Liver (tissue), 9 donors: Measurements from ENCODE around the gene GATB. TPM values are rescaled to one million over a fixed set of nuclear protein-coding genes. Genes with fewer than 3 reads are reported as not detected.

Experiments used
- DNase-seq: peaks from one replicate; pipeline ENCODE4 v3.0.0-alpha.2; 2017; ENCODE audit warnings: low spot score
- H3K27ac ChIP-seq, 2 donors: one replicate each; pipeline ENCODE4 v1.7.0; 2013; ENCODE audit warnings: inconsistent platforms in 2 of 2, low read length in 2 of 2, control low read depth in 1 of 2, low read depth in 1 of 2, mild to moderate bottlenecking in 1 of 2
- H3K27me3 ChIP-seq, 4 donors: one replicate each; pipeline versions ENCODE4 v1.6.1 to v1.7.0; 2013; ENCODE audit warnings: low read length in 3 of 4, inconsistent platforms in 1 of 4, mild to moderate bottlenecking in 1 of 4, moderate library complexity in 1 of 4; ENCODE audit not compliant: control insufficient read depth in 4 of 4, insufficient read depth in 4 of 4
- H3K36me3 ChIP-seq, 4 donors: one replicate each; pipeline versions ENCODE4 v1.6.1 to v1.7.0; 2013; ENCODE audit warnings: low read length in 3 of 4, mild to moderate bottlenecking in 3 of 4, low read depth in 1 of 4, moderate library complexity in 1 of 4; ENCODE audit not compliant: control insufficient read depth in 4 of 4, insufficient read depth in 3 of 4
- H3K4me1 ChIP-seq, 4 donors: one replicate each; pipeline versions ENCODE4 v1.6.1 to v1.7.0; 2013; ENCODE audit warnings: low read length in 3 of 4, mild to moderate bottlenecking in 3 of 4, moderate library complexity in 1 of 4; ENCODE audit not compliant: control insufficient read depth in 4 of 4, insufficient read depth in 4 of 4
- H3K4me3 ChIP-seq, 3 donors: one replicate each; pipeline versions ENCODE4 v1.6.1 to v1.7.0; 2013; ENCODE audit warnings: low read length in 3 of 3, control low read depth in 1 of 3, low read depth in 1 of 3, mild to moderate bottlenecking in 1 of 3
- H3K9ac ChIP-seq, 2 donors: one replicate each; pipeline ENCODE4 v1.7.0; 2013; ENCODE audit warnings: low read length in 2 of 2, mild to moderate bottlenecking in 2 of 2, moderate library complexity in 2 of 2, control low read depth in 1 of 2, low read depth in 1 of 2
- H3K9me3 ChIP-seq, 4 donors: one replicate each; pipeline versions ENCODE4 v1.6.1 to v1.7.0; 2013; ENCODE audit warnings: low read length in 3 of 4; ENCODE audit not compliant: control insufficient read depth in 4 of 4
- EGR1 ChIP-seq, 2 donors: IDR thresholded peaks; 2 replicates each; pipeline ENCODE4 v1.6.1; 2016 to 2018; ENCODE audit warnings: antibody characterized with exemption in 2 of 2, low read depth in 2 of 2
- FOXA1 ChIP-seq: IDR thresholded peaks from 2 replicates; pipeline ENCODE4 v1.6.1; 2016; ENCODE audit warnings: antibody characterized with exemption
- FOXA2 ChIP-seq: IDR thresholded peaks from 2 replicates; pipeline ENCODE4 v1.6.1; 2016; ENCODE audit warnings: antibody characterized with exemption
- GABPA ChIP-seq, 2 donors: IDR thresholded peaks in 1 of 2; conservative IDR thresholded peaks in 1 of 2; 2 replicates each; pipeline ENCODE4 v1.6.1; 2016; ENCODE audit warnings: antibody characterized with exemption in 2 of 2, mild to moderate bottlenecking in 1 of 2, moderate library complexity in 1 of 2
- HNF4A ChIP-seq, 2 donors: conservative IDR thresholded peaks; 2 replicates each; pipeline ENCODE4 v1.6.1; 2016; ENCODE audit warnings: antibody characterized with exemption in 2 of 2, mild to moderate bottlenecking in 2 of 2
- JUND ChIP-seq, 2 donors: IDR thresholded peaks; 2 replicates each; pipeline ENCODE4 v1.6.1; 2016; ENCODE audit warnings: antibody characterized with exemption in 2 of 2
- NR2F2 ChIP-seq: IDR thresholded peaks from 2 replicates; pipeline ENCODE4 v1.6.1; 2016; ENCODE audit warnings: antibody characterized with exemption
- RAD21 ChIP-seq, 2 donors: IDR thresholded peaks; 2 replicates each; pipeline ENCODE4 v1.6.1; 2016; ENCODE audit warnings: antibody characterized with exemption in 2 of 2, mild to moderate bottlenecking in 2 of 2
- REST ChIP-seq: IDR thresholded peaks from 2 replicates; pipeline ENCODE4 v1.6.1; 2016; ENCODE audit warnings: antibody characterized with exemption, mild to moderate bottlenecking
- SP1 ChIP-seq: IDR thresholded peaks from 2 replicates; pipeline ENCODE4 v1.6.1; 2018; ENCODE audit warnings: antibody characterized with exemption, mild to moderate bottlenecking
- TAF1 ChIP-seq: conservative IDR thresholded peaks from 2 replicates; pipeline ENCODE4 v1.6.1; 2016; ENCODE audit warnings: antibody characterized with exemption, mild to moderate bottlenecking
- WGBS: extraction: QIAGEN DNeasy Blood & Tissue Kit; methylation state at CpG from one replicate; pipeline ENCODE4 v1.1.7; 2013; 5-methylcytosine and 5-hydroxymethylcytosine counted together
- polyA plus RNA-seq, 2 donors: library from polyadenylated mRNA; stranded (reverse) in 1 of 2; unstranded in 1 of 2; fragments of 200-250 nt in 1 of 2; fragments of >200 nt in 1 of 2; fragmentation: Nextera tagmentation in 1 of 2; extraction: Ambion mirVana in 1 of 2; gene quantifications; one replicate each; pipeline versions ENCODE4 v1.2.1 to v1.2.3, GENCODE V29; 2013 to 2015
- total RNA-seq, 2 donors: library from RNA; depleted of rRNA; stranded (reverse); fragments of >200 nt; gene quantifications; one replicate each; pipeline ENCODE4 v1.2.3, GENCODE V29; 2014
- TF ChIP-seq, protein P1 (sequence below): IDR thresholded peaks from 2 replicates; pipeline ENCODE4 v1.6.1; 2016; ENCODE audit warnings: antibody characterized with exemption
- TF ChIP-seq, protein P2 (sequence below): IDR thresholded peaks from 2 replicates; pipeline ENCODE4 v1.6.1; 2016; ENCODE audit warnings: antibody characterized with exemption
- donor health status: healthy.
- donor health status: healthy.
- donor health status: healthy.
- donor health status: healthy.
- donor health status: healthy.

GATB gene
- total and polyA plus RNA-seq, 4 donors = 10.4 to 17.3 (median 12.5) TPM

DNA sequence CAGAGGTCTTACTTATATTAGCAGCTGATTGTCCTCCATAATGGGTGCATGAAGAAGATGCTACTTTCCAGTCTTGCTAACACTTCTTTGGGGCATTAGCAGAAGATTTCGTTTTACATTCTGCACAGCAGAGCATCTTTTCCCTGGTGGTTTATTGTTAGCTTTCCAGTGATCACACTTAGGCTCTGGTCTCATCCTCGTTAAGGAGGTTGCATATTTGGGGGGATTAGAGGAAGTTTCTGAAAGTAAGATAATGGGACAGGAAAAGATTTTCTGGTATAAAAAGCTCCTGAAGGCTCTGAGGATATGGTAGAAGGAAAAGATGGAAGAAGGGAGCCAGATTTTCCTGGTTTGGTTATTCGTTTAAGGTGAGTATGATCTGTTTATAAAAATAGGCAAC is 134.1 kb downstream of the GATB start:
- TF ChIP-seq JUND (IDR thresholded peaks at IDR 0.05) (no peak), REST (no peak), FOXA1 (no peak), NR2F2 (no peak), GABPA (IDR thresholded peaks at IDR 0.05 in 1 of 2, conservative IDR thresholded peaks at IDR 0.05 in 1 of 2) (no peak), SP1 (no peak)
- TF ChIP-seq, protein P1, sequence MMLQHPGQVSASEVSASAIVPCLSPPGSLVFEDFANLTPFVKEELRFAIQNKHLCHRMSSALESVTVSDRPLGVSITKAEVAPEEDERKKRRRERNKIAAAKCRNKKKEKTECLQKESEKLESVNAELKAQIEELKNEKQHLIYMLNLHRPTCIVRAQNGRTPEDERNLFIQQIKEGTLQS = no peak
- Histone ChIP-seq H3K9me3 (no peaks in the 10 kb centered on the region), H3K27ac (no peak overlapping the region), H3K4me3 (no peak overlapping the region), H3K36me3 (no peaks in the 10 kb centered on the region), H3K9ac (no peak overlapping the region), H3K27me3 (no peaks in the 10 kb centered on the region), H3K4me1 (no peaks in the 10 kb centered on the region)
- WGBS = 81% methylated on average over 3 of the region's 3 CpGs
- no peak for DNase-seq

- no peak for TF ChIP-seq RAD21 (IDR thresholded peaks at IDR 0.05)
- TF ChIP-seq FOXA1 = no peak
- 92% methylated on average over 3 of the region's 3 CpGs for WGBS
- Histone ChIP-seq H3K4me1 (no peaks in the 10 kb centered on the region), H3K27ac (no peak overlapping the region), H3K9ac (no peak overlapping the region), H3K36me3 (no peaks in the 10 kb centered on the region), H3K27me3 (no peaks in the 10 kb centered on the region), H3K4me3 (no peak overlapping the region), H3K9me3 (no peaks in the 10 kb centered on the region)
- no peak for DNase-seq
Observed at GRCh38 chr4:151626228-151626627, 134.6 kb downstream of the GATB start.

- 85% methylated on average over 14 of the region's 14 CpGs for WGBS
- Histone ChIP-seq H3K27me3 (no peaks in the 10 kb centered on the region), H3K9me3 (no peaks in the 10 kb centered on the region), H3K27ac (no peak overlapping the region), H3K36me3 (no peaks in the 10 kb centered on the region), H3K4me1 (no peaks in the 10 kb centered on the region), H3K4me3 (no peak overlapping the region), H3K9ac (no peak overlapping the region)
- no peak for DNase-seq
- no peak for TF ChIP-seq EGR1 (IDR thresholded peaks at IDR 0.05; ENCODE audit: low read depth in 2 of 2)
- no peak for TF ChIP-seq TAF1
- TF ChIP-seq FOXA1 = no peak
- TF ChIP-seq FOXA2 = no peak
- no peak for TF ChIP-seq JUND (IDR thresholded peaks at IDR 0.05)
- no peak for TF ChIP-seq HNF4A (conservative IDR thresholded peaks at IDR 0.05)
- TF ChIP-seq, protein P2, sequence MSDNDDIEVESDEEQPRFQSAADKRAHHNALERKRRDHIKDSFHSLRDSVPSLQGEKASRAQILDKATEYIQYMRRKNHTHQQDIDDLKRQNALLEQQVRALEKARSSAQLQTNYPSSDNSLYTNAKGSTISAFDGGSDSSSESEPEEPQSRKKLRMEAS = no peak
- no peak for TF ChIP-seq GABPA (IDR thresholded peaks at IDR 0.05 in 1 of 2, conservative IDR thresholded peaks at IDR 0.05 in 1 of 2)
- TF ChIP-seq RAD21 (IDR thresholded peaks at IDR 0.05) = no peak
Observed at GRCh38 chr4:151624626-151625565, 135.9 kb downstream of the GATB start.
